SK-N-MC (cell line): ENCODE results near the gene OR8S1.

Source experiments
- EZH2 ChIP-seq: fragments of 200-600 bp; sonication (generic); IDR thresholded peaks from one replicate; pipeline ENCODE4 v1.6.1; 2017; ENCODE audit warnings: antibody characterized with exemption
- POLR2AphosphoS5 ChIP-seq: IDR thresholded peaks from 2 replicates; pipeline ENCODE4 v1.6.1; 2012; ENCODE audit warnings: mild to moderate bottlenecking, low read depth, low read length, borderline replicate concordance

- no peak for TF ChIP-seq EZH2
- no peak for TF ChIP-seq POLR2AphosphoS5
Measured at GRCh38 chr12:48536602-48537001, 11.2 kb downstream of the OR8S1 start.
